Fibroblast of lung (primary cell): Measurements from ENCODE around the gene FGF22. TPM values are rescaled to one million over a fixed set of nuclear protein-coding genes. Genes with fewer than 3 reads are reported as not detected.

Source experiments
- DNase-seq, 2 donors: peaks; one replicate each; pipeline versions ENCODE4 v3.0.0 to v3.0.0-alpha.2; 2010; ENCODE audit warnings: low read depth in 2 of 2
- H2AFZ ChIP-seq: 2 replicates; pipeline ENCODE4 v1.5.1; 2012; ENCODE audit warnings: low read length, control low read depth, inconsistent platforms
- H3K27ac ChIP-seq: 2 replicates; pipeline ENCODE4 v1.5.1; 2011; ENCODE audit warnings: low read length, control low read depth; ENCODE audit not compliant: insufficient read depth
- H3K27me3 ChIP-seq: 2 replicates; pipeline ENCODE4 v1.5.1; 2011; ENCODE audit warnings: mild to moderate bottlenecking, low read length; ENCODE audit not compliant: control insufficient read depth, insufficient read depth
- H3K36me3 ChIP-seq: 2 replicates; pipeline ENCODE4 v1.5.1; 2011; ENCODE audit warnings: low read length; ENCODE audit not compliant: control insufficient read depth, insufficient read depth
- H3K4me1 ChIP-seq: 2 replicates; pipeline ENCODE4 v1.5.1; 2011; ENCODE audit warnings: low read length; ENCODE audit not compliant: control insufficient read depth, insufficient read depth; ENCODE audit errors: extremely low read depth
- H3K4me2 ChIP-seq: 2 replicates; pipeline ENCODE4 v1.5.1; 2011; ENCODE audit warnings: low read length, control low read depth; ENCODE audit not compliant: insufficient read depth; ENCODE audit errors: extremely low read depth
- H3K4me3 ChIP-seq, 4 experiments: fragments of 200-600 bp in 1 of 4; sonication (generic) in 1 of 4; replicated peaks in 1 of 4; 2 replicates each; pipeline ENCODE4 v1.5.1; 2011 to 2016; ENCODE audit warnings: low read length in 4 of 4, low read depth in 3 of 4, mild to moderate bottlenecking in 3 of 4, control low read depth in 2 of 4, inconsistent platforms in 1 of 4, mixed read lengths in 1 of 4; ENCODE audit not compliant: insufficient read depth in 1 of 4; ENCODE audit errors: control extremely low read depth in 1 of 4
- H3K79me2 ChIP-seq: 2 replicates; pipeline ENCODE4 v1.5.1; 2012; ENCODE audit warnings: mild to moderate bottlenecking, low read length, inconsistent platforms; ENCODE audit not compliant: control insufficient read depth, insufficient read depth
- H3K9ac ChIP-seq: 2 replicates; pipeline ENCODE4 v1.5.1; 2011; ENCODE audit warnings: mild to moderate bottlenecking, low read length, control low read depth; ENCODE audit not compliant: insufficient read depth
- H3K9me3 ChIP-seq: 2 replicates; pipeline ENCODE4 v1.5.1; 2012; ENCODE audit warnings: low read depth, low read length; ENCODE audit not compliant: control insufficient read depth, insufficient read depth
- H4K20me1 ChIP-seq: 2 replicates; pipeline ENCODE4 v1.5.1; 2011; ENCODE audit warnings: low read length; ENCODE audit not compliant: control insufficient read depth, insufficient read depth; ENCODE audit errors: extremely low read depth
- EZH2 ChIP-seq: IDR thresholded peaks from 2 replicates; pipeline ENCODE4 v1.5.1; 2012; ENCODE audit warnings: low read length, control low read depth, mild to moderate bottlenecking; ENCODE audit errors: missing control alignments
- polyA plus RNA-seq, 2 donors: library from polyadenylated mRNA; depleted of rRNA in 1 of 2; stranded (reverse) in 1 of 2; unstranded in 1 of 2; fragments of >200 nt; gene quantifications; 2 replicates each; pipeline ENCODE4 v1.2.1, GENCODE V29; 2011 to 2012; ENCODE audit warnings: missing spikeins in 1 of 2
- total RNA-seq: library from RNA; depleted of rRNA; stranded (reverse); fragments of >200 nt; gene quantifications from 2 replicates; pipeline ENCODE4 v1.2.1, GENCODE V29; 2014
- TF ChIP-seq, protein P1 (sequence below), 2 donors: IDR thresholded peaks in 1 of 2; conservative IDR thresholded peaks in 1 of 2; 1 replicate in 1 of 2; 2 replicates in 1 of 2; pipeline ENCODE4 v1.5.1; 2011 to 2012; ENCODE audit warnings: low read length in 2 of 2, control low read depth in 1 of 2, inconsistent platforms in 1 of 2, low read depth in 1 of 2, mild to moderate bottlenecking in 1 of 2

The FGF22 gene
- total and polyA plus RNA-seq, 2 donors (not counting 1 experiment from before 2014, with no cell fraction given) = under 0.01 TPM; not detected in 1

DNA sequence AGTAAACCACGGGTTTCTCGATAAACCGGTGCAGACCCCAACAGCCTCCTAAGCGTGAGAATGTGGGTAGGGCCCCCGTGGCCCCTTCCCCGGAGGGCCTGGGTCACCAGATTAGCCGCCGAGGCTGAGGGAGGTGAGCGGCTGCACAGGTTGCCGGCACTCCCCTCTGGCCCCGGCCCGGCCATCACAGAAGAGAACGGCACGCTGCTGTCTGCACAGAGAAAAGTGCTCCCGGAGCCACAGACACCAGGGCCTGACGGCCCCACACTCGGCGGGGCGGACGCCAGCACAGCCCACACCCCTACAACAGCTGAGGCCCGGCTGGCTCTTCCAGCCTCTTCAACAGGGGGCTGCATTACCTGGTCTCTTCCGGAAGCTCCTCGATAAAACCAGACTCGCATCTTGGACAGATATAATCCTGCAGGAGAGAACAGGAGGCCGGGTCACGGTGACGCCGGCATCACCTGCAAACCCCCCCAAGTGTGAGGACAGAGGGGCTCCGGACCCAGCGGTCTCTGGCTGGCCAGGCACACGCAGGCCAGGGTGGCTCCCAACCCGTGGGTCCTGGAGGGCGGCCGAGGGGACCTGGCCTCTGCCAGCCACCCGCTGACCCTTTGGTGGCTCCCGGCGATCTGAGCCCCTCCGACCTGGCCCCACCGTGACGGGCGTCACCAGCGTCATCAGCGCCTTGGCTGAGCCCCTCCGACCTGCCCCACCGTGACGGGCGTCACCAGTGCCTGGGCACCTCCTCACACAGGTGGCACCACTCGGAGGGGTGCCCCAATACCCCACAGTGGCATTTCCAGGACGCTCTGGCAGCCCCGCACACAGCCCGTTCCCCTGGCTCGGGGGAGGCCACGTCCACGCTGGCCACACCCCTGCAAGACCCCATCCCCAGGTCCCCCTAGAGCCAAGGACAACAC is 13.0 kb downstream of the FGF22 start:
- no peak for DNase-seq
- peaks cover 61% of the 10 kb centered on the region for H3K79me2 ChIP-seq
- H3K36me3 ChIP-seq = peaks cover 21% of the 10 kb centered on the region
- H4K20me1 ChIP-seq = no peaks in the 10 kb centered on the region
- H3K9ac ChIP-seq = no peak overlapping the region
- no peaks in the 10 kb centered on the region for H3K27me3 ChIP-seq
- no peak overlapping the region for H3K27ac ChIP-seq
- H3K4me1 ChIP-seq = no peaks in the 10 kb centered on the region
- no peaks in the 10 kb centered on the region for H3K9me3 ChIP-seq
- TF ChIP-seq, protein P1, sequence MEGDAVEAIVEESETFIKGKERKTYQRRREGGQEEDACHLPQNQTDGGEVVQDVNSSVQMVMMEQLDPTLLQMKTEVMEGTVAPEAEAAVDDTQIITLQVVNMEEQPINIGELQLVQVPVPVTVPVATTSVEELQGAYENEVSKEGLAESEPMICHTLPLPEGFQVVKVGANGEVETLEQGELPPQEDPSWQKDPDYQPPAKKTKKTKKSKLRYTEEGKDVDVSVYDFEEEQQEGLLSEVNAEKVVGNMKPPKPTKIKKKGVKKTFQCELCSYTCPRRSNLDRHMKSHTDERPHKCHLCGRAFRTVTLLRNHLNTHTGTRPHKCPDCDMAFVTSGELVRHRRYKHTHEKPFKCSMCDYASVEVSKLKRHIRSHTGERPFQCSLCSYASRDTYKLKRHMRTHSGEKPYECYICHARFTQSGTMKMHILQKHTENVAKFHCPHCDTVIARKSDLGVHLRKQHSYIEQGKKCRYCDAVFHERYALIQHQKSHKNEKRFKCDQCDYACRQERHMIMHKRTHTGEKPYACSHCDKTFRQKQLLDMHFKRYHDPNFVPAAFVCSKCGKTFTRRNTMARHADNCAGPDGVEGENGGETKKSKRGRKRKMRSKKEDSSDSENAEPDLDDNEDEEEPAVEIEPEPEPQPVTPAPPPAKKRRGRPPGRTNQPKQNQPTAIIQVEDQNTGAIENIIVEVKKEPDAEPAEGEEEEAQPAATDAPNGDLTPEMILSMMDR (conservative IDR thresholded peaks at IDR 0.05 in 1 of 2, IDR thresholded peaks at IDR 0.05 in 1 of 2; ENCODE audit: low read depth in 1 of 2, low read length in 2 of 2) = no peak
- TF ChIP-seq EZH2 = no peak
- no peak overlapping the region for H2AFZ ChIP-seq
- no peak overlapping the region for H3K4me2 ChIP-seq
- no peak overlapping the region for H3K4me3 ChIP-seq

DNA sequence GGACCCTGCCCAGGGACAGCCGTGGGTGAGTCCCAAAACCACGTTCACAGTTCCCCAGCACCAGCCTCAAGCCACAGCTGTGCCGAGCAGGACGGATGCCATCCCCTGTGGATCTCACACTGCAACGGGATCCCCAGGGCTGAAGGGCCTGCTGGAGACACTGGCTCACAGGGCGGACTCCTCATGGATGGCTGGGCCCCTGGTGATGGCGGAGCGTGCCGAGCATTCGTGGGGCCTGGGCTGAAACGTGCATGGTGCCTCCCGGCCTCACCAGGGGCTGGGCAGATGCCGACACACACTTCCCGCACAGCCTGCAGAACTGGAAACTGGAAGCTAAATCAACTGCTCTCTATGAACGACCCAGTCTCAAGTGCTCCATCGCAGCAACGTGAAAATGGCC is 13.7 kb downstream of the FGF22 start:
- no peak for DNase-seq
- Histone ChIP-seq H3K9ac (no peak overlapping the region), H3K4me1 (no peaks in the 10 kb centered on the region), H3K27me3 (no peaks in the 10 kb centered on the region), H3K9me3 (no peaks in the 10 kb centered on the region), H3K4me3 (no peak overlapping the region), H4K20me1 (no peaks in the 10 kb centered on the region), H3K36me3 (peaks cover 20% of the 10 kb centered on the region), H3K27ac (no peak overlapping the region), H3K4me2 (no peak overlapping the region), H2AFZ (no peak overlapping the region), H3K79me2 (peaks cover 68% of the 10 kb centered on the region)
- TF ChIP-seq, protein P1 (conservative IDR thresholded peaks at IDR 0.05 in 1 of 2, IDR thresholded peaks at IDR 0.05 in 1 of 2; ENCODE audit: low read depth in 1 of 2, low read length in 2 of 2) = no peak
- TF ChIP-seq EZH2 = no peak

- TF ChIP-seq EZH2 = no peak
- TF ChIP-seq, protein P1 (conservative IDR thresholded peaks at IDR 0.05 in 1 of 2, IDR thresholded peaks at IDR 0.05 in 1 of 2; ENCODE audit: low read depth in 1 of 2, low read length in 2 of 2) = no peak
- Histone ChIP-seq H3K4me1 (peaks cover 4% of the 10 kb centered on the region), H3K27me3 (no peaks in the 10 kb centered on the region), H2AFZ (no peak overlapping the region), H3K9ac (no peak overlapping the region), H4K20me1 (peaks cover 3% of the 10 kb centered on the region), H3K4me3 (no peak overlapping the region), H3K27ac (no peak overlapping the region), H3K9me3 (no peaks in the 10 kb centered on the region), H3K79me2 (peaks cover 91% of the 10 kb centered on the region), H3K36me3 (peaks cover 16% of the 10 kb centered on the region), H3K4me2 (no peak overlapping the region)
- DNase-seq = no peak
Observed at GRCh38 chr19:655691-656090, 16.0 kb downstream of the FGF22 start.
